ENCODE data around the gene MAB21L1. TPM values are rescaled to one million over a fixed set of nuclear protein-coding genes. Genes with fewer than 3 reads are reported as not detected.

MAB21L1 gene
- not detected in 5 replicates for total RNA-seq (2022; extraction: Qiagen RNA extraction)

DNA sequence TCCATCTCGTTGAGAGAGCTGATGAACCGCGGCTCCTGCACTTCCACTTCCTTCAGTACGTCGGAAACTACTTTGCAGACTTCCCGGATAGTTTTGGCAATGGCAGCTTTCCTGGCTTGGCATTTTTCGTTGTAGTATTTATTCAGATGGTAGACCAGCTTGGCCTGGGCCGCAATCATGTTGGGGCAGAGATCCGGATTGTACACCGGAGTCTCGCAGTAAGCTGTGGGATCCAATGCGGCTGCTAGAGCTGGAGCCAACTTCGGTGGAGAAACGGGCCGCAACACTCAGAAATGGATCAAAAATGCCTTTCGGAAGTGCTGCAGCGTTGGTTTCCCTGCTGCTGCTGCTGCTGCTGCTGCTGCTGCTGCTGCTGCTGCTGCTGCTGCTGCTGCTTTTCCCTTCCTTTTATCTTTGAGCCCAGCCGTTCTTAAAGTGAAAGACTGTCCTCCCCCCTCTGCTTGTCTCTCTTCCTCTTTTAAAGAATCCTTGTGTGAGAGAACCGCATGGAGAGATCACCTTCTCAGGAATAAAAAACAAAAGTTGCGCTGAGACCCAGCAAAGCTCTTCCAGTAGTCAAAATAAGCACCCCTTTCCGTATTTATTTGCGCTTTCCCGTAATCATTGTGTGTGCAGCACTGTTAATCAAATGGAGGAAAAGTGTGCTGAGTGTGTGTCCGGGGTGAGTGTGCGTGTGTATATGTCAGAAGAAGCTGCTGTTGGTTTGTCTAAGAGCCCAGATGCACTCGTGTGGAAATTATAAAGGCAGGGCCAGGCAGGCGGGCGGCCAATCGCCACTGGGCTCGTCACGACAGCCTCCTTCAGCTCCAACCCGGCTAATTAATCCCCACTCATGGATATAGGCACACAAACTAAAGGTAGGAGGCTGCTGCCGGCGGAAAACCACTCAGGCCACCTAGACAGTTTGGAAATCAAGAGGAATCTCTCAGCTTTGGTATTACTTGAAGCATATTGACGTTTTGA lies at the start of gene MAB21L1:
MAB21L1 (minus strand) TSS at position 730 of the 984 bp plus-strand sequence; CDS start at position 179, 551 bp downstream.

All from A549 treated with dexamethasone at 1 μM for 4 hours (cell line).